ENCODE measurements around the gene DUSP18.
"Not testable (repeated sequence)": the region's sequence is repeated elsewhere in the genome, so short reads cannot be mapped to it uniquely, and the experiment has no call there.

The DUSP18 gene

DNA sequence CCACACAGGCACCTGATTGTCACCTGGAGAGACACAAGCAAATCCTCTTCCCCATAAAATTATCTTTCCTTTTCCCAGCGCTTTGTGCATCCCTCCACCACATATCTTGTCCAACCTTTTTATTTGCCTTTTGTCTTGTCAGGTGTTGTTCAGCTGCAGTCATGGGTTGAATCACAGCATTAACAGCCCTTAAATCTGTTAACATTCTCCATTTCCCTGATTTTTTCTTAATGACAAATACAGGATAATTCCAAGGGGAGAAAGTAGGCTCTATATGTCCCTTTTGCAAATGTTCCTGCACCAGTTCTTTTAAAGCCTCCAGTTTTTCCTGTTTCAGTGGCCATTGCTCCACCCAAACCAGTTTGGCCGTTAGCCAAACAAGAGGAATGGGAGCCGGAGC is 8.9 kb upstream of the DUSP18 start:
- not testable (repeated sequence) for DNase-seq

DNA sequence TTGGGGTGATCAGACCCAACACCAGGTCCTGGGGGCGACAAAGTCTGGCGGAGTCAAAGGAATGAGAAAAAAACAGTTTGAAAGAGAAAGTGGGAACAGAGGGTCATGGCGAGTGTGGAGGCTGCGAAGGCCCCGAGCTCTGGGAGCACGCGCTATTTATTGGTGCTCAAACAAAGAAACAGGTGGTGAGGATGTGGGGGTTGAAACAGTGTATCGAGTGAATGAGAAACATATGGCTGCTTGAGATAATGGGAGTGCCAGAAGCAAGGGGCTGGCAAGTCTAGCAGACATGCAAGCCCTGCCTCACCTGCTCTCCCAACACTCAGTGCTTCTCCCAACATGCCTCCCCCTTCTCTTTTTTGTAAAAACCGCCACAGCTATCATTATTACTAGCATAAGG is 7.8 kb upstream of the DUSP18 start:
- DNase-seq = no peak

DNA sequence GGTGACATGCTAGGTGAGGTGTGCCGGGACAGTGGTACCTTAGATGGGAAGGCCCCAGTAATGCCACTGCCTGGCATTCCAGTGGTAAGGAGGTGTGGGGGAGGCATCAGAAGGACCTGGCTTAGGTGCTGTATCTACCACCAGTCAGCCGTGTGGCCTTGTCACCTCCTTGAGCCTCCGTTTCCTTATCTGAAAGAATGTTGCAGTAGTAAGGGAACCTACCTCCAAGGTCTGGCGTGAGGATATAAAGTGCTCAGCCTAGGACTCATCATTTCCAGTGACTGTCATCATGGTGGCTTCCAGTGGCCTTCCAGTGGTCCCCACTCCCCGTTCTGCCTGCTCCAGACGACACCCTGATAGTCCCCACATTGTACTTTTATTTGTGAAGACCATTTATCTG is 6.8 kb upstream of the DUSP18 start:
- DNase-seq = no peak

DNA sequence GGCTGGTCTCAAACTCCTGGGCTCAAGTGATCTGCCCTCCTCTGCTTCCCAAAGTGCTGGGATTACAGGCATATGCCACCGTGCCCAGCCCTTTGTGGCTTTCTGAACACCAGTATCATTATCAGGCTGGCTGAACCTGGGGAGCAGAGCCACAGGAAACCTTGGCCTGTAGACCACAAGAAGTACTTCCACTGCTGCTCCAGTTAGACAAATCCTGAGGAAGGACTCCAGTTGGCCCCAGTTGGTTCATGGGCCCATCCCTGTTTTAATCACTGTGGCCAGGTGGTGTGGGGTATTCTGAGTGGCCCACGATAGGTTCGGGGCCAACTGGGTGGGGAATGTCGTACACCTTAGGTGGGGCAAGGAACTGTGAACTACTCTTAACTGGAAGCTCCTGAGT is 5.5 kb upstream of the DUSP18 start:
- no peak for DNase-seq

DNA sequence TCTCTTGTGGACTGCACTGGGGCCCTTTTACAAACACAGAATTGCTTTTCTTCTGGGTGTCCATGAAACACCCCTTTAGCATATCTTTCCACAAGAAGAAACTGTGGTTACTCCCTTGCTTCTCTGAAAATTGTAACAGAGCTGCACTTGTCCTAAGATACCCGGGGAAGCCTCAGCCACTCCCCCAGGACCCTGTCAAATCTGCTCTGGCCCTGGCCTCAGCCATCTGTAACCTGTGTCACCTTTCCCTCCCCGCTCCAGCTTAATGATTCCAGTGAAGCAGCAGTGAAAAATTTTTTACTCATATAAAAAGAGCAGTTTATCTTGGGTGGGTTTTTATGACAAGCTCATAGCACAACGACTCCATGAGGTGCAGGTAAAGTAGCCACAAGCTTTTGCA is 3.4 kb upstream of the DUSP18 start:
- DNase-seq = no peak

DNA sequence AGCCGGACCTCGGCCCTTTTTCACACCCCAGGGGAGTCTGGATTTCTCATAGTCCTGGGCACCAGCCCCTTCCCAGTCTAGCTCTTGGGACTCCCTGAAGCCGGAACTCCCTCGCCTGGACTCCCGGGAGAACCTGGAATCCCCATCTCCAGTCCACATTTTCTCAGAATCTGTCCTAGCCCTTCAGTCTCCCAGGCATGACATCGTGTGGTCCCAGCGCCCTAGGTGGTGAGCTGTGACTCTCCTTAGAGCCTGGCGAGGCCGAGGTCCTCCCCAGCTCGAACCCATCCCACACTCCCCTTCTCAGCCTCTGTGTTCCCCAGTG is 673 bp upstream of the DUSP18 start:
- no peak for DNase-seq

DNA sequence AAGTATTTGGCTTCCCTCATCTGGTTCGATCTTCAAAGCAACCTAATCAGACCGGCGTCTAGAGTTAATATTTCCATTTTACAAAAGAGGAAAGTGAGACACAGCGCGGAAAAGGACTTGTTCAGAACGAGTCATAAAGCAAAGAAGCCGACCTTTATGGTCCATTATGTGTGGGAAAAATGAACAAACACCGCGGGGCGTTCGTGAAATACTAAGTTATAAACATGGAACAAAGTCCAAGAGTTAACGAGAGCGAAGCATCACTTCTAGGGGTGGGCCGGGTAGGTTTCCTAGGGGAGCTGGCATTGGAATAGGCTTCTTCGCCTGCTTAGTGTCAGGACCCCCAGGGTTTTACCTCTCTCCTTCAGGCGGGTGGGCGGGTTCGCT is 575 bp downstream of the DUSP18 start:
- DNase-seq = no peak

DNA sequence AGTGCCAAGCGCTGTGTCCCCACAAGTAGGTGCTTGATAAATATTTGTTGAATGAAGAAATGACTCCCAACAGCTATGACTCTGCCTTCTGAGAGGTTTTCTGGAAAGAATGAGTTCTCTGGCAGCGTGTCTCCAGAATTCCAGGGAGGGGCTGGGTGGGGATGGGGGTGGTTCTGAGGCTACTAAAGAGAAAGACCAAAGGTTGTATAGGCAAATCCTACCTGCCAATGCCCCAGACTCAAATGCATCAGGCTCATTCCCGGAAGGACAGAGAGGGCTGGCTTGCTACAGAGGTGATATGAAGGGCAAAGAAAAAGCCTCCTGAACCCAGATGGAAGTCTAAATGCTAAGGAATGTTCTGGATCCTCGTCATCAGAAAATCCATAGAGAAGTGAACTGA is 1.9 kb downstream of the DUSP18 start:
- DNase-seq = no peak

DNA sequence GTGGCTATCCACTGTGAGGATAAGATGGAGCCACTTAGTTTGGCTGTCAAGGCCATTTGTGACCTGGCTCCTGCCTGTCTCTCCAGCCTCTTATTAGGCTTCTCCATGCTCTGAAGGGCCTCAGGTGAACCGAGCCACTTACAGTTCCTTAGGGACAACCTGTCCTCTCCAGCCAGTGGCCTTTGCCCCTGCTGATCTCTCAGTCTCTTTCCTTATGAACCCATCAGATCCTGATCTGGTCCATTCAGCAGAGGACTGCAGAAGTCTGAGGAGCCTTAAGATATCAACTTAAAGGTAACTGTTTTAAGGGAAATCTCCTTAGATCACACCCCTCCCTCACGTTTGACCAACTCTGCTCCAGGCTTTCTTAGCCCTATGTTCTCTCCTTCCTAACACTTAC is 2.4 kb downstream of the DUSP18 start:
- DNase-seq = no peak

DNA sequence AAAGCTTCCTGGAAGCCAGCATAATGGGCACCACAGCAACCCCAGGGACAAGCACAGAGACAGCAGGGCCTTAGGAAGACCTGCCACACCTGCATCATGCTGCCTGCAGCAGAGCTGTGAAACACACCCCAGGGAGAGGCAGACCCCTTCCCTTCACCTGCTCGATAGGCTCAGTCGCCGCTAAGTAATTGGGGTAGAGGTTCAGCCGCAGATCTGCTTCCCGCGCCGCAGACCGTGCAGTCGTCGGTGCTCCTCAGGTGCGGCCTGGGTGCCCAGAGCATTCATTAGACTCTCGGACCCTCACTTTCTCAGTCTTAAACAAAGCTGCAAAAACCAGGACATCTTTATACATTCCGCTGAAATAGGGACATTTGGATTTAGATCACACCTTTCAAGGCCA is 2.9 kb downstream of the DUSP18 start:
- DNase-seq = no peak

DNA sequence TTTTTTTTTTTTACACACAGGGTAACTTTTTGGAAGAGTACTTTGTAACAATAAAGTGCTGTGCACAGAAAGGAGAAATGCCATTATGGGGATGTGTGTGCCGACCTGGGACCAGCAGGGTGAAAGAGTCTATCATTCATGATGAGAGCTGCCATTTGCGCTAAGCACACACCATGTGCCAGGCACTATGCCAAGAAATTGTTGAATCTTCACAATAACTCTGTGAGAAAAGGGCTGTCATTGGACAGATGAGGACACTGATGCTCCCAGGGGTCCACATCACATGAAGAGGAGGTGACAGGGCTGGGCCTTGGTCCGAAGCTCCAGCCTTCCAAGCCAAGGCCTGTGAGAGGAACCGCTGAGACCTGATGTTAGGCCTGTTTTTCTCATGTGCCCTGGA is 5.6 kb downstream of the DUSP18 start:
- peak; percentile 8 for DNase-seq

DNA sequence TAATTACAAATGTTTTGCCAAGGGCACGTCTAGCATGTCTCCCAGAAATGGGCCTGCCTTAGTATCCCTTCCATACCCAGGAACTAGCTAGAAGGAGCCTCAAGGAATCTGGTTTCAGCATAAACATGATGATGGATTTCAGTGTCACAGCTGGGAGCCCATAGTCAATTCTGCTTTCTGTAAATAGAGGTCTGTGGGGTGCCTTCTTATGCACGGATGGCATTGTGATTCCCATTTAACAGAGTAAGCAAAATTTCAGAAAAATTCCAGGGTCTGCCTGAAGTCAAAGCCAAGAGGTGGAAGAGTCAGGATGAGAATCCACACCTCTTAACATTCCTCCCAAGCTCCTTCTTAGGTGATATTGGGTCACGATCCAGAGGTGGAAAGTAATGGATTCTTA is 12.1 kb downstream of the DUSP18 start:
- no peak for DNase-seq

DNA sequence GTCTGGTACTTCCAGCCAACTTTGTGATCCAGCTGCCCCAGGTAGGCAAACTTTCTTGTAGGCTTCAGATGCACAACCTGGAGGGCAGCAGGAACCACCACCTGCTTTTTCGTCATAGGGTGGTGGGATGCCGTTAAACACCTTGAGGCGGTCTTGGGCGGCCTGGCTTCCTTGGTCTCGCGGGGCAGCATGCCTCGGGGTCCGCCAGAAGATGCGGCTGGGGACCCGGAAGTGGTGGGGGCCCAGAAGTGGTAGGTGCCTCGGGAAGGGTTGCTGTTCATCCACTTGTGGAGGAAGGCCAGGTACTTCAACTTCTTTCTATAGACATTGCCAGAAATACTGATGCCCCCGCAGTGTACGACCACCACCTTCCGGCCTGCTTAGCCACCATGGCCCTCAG is 13.3 kb downstream of the DUSP18 start:
- DNase-seq = no peak

DNA sequence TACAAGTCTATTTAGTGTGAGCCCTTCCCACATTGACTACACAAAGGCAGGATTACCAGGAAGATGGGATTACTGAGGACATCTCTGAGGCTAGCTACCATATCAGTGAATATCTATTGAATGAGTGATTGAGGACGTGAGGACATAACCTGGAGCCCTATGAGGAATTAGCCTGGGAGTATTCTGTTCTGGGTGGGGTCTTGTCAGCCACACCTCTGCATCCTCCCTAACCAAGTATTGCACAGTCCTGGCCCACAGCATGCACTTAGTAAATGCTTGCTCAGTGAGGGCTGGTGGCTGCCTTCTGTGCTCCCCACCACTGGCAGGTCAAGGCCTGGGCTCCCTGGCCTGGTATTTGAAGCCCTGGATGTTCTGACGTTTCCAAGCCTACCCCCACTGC is 14.8 kb downstream of the DUSP18 start:
- no peak for DNase-seq

DNA sequence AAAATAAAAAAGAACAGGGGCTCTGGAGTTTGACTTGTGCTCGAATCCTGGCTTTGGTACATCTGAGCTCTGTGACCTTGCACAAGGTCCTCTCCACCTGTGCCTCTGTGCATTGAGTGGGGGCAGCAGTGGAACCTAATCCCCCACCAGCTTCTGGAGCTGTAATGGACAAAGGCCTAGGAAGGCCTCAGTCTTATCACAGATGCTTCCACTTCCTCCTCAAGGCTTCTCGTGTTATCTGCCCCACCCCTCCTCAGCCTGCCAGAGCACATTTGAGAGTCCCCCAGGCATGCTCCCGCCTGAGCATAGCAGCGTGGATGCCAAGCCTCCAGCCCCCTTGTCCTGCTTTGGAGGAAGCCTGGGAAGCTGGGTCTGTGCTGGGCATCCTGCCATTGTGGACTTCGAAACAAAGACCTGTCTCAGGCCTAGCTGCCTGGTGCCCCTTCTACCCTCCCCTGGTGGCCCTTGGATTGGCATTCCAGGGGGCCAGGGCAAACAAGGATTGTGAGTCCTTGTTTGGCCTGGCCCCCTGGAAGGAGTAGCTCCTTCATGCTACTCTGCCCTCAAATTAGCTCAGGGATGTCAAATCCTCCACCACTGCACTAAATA is 17.1 kb downstream of the DUSP18 start:
- DNase-seq = peak; percentile 12

DNA sequence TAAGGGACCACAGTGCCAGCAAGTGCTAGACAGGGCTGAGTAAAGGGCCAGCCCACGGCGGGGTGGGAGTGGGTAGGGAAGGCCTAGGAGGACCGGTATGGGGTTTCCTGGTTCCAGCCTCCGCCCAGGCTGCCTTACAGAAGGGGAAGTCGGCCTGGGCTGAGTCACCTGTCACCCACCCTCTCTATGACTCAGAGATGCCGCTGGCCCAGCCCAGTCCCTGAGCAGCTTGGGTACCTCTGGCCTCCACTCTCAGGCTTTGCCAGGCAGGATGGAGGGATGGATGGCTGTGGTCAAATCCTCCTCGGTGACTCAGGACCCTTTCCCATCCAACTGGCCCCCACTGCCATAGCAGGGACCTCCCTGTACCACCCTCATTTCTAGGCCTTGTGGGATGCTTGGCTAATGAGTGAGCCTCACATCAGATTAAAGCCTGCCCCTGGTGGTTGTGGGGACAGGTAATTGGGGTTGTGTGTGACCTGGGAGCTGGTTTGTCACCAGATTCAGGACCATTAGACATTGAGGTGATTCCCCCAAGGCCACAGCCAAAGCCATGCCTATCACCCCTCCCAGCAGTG is 18.2 kb downstream of the DUSP18 start:
- no peak for DNase-seq

DNA sequence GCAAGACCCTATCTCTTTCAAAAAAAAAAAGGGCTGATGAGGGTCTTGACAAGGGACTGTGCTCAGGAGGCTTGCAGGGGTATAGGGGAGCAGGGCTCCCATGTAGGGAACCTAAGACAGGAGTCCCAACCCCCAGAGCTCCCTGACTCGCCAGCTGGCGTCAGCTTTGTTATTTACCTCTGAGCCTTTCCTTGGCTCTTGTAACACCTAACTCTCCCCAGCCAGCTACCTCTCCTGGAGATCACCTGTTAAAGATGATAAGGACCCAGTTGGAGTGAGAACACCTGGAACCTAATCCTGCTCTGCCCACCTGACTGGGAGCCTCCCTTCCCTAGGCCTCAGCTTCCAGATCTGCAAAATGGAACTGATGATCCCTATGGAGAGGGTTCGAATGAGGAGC is 18.9 kb downstream of the DUSP18 start:
- no peak for DNase-seq

DNA sequence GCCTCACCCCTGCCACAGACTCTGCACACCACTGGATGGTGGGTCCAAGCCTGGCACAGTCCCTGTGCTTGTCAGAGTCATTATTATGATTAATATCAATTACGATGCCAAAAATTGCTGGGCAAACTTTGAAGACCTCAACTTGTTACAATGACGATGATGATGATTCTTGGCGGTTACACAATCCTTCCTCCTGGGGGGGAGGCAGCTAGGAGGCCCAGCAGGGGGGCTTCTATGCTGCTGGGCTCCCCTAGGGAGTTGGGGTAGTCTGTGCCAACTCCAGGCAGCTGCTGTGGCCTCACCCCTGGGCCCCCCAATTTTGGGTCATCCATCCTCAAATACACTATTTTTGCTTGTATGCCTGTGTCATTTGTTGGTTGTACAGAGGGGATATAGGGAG is 20.1 kb downstream of the DUSP18 start:
- peak; percentile 48 for DNase-seq

DNA sequence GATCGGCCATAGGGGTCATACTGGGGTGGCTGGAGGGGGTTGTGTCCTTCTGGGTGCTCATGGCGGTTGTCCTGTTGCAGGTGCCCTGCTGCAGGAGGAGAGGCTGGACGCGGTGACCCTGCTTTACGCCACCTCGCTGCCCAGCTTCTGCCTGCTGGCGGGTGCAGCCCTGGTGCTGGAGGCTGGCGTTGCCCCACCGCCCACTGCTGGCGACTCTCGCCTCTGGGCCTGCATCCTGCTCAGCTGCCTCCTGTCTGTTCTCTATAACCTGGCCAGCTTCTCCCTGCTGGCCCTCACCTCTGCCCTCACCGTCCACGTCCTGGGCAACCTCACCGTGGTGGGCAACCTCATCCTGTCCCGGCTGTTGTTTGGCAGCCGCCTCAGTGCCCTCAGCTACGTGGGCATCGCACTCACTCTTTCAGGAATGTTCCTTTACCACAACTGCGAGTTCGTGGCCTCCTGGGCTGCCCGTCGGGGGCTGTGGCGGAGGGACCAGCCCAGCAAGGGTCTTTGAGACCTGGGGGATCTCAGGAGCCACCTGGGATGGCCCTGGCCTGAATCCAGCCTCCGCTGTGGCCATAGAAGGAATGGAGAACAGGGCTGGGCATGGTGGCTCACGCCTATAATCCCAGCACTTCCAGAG is 21.0 kb downstream of the DUSP18 start:
- DNase-seq = no peak

DNA sequence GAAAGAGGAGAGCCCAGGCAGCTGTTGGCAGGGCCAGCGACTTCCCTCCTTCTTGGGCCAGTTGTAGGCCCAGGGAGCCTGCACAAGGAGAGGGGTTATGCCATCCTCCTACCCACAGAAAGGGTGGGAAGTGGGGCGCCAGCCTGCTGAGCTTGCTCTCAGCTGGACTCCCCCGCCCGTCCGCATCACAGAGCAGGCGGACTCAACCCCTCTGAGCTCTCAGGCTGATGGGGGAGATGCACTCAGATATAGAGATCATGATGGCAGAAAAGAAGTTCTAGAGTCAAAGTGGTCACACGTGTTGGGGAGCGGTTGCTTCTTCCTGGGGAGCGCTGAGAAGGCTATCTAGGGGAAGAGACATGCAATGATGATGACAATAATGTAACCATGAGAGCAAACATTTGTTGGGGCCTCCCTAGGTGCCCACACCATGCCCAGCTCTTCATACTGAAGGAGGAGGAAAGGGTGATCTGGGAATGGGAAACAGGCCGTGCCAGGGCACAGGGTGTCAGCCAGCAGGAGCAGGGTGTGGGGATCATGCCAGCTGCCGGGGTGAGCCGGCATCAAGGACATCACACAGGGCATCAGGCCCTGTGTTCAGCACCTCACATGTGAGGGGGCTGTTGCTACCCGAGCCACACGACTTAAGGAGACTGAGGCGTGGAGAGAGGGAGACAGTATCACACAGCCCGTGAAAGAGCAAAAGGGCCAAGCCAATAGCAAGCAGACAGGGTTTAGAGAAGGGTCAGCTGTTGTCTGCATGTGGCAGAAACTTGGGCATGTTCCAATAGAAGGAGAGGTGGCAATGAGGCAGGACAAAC is 24.4 kb downstream of the DUSP18 start:
- DNase-seq = no peak

DNA sequence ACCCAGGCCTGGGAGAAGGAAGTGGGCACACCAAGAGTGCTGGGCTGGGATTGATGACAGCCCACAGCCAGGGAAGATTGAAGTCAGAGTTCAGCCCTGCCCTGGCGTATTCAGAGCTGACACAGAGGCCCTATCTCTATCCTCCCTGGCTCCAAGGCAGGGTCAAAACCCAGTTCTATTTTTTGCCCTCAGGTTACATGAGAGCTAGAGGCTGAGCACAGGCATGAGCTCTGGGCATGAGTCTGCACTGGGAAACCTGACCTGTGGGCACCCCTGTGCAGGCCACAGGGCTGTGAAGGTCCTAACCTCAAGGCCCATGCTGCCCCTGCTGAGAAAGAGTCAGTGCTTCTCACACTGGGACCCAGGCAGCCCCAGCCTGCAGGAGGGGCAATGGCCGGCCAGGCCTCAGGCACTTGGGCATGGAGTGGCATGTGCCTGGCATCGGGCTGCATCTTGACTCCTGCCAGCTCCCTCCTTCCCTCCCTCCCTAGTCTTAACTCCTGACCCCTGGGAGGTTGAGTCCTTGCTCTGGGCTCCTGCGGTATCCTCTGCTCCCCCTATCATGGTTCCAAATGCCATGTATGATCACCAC is 26.7 kb downstream of the DUSP18 start:
- DNase-seq = no peak

DNA sequence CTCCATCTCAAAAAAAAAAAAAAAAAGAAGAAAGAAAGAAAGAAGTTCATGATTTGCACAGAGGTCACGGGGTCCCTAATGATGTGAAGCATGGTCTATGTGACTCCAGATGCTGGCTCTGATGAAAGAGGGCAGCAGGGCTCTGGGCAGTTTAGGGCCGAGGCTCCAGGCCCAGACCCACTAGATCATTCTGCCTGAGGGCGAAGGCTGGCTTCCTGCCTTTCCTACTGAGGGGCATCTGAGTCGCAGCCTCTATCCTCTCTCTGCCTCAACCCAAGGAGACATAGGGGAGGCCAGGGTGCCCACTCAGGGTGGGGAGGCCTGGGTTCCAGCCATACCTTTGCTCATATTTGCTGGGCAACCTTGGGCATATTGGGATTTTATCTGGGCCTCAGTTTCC is 27.3 kb downstream of the DUSP18 start:
- DNase-seq = no peak

DNA sequence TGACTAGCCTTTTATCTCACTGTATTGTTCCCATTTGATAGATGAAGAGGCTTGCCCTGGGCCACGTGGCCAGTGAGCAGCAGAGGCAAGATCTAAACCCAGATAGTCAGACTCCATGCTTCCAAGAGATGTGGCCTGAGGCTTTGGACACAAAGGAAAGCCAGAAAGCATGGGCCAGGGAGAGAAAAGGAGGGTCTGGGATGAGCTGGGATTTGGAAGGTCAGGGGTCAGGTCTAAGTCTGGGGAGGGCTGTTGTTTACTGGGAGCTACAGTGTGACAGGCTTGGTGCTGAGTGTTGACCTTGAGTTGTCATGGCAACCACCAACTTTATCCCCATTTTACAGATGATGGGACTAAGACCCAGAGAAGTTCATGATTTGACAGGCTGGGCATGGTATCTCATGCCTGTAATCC is 30.0 kb downstream of the DUSP18 start:
- DNase-seq = no peak
